ENCODE data around the gene EMP2.
"Not testable (repeated sequence)": the region's sequence is repeated elsewhere in the genome, so short reads cannot be mapped to it uniquely, and the experiment has no call there.

The EMP2 gene

DNA sequence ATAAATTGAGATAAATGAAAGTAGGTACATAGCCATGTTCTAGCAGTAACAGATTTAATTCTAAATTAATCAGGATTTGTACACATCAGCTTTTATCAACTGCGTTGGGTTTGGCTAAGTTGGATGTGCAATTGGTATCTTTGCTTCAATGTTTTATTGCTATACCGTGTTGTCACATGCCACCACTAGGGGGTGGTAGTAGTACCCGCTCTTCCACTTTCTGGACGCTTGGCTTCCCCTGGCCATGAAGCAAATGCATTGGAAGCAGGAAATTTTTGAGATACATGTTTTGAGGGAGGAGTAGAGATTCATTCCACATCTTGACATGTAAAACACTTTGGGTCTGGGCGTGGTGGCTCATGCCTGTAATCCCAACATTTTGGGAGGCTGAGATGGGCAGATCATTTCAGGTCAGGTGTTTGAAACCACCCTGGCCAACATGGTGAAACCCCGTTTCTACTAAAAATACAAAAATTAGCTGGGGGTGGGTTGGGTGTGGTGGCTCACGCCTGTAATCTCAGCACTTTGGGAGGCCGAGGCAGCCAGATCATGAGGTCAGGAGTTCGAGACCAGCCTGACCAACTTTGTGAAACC lies 58.6 kb downstream of the EMP2 start:
- peak; percentile 54 for DNase-seq (ENCODE audit: low read depth, low spot score)

DNA sequence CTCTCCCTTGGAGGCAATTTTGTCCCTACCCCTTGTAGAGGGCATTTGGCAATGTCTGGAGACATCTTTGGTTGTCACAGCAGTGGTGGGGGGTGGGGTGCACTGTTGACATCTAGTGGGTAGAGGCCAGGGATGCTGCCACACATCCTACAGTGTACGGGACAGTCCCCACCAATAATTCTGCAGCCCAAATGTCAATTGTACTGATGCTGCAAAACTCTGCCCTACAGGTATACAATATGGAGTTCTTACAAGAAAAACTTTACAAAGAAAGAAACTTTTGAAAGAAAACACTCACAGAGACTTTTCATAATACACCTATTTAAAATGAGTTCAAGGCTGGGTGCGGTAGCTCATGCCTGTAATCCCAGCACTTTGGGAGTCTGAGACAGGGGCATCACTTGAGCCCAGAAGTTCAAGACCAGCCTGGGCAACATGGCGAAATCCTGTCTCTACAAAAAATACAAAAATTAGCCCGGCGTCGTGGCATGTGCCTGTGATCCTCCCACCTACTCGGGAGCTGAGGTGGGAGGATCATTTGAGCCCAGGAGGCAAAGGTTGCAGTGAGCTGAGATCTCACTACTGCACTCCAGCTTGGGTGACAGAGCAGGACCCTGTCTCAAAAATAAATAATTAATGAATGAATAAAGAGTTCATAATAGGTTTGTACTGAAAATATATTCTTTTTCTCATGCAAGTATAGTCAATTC lies 59.4 kb downstream of the EMP2 start:
- no peak for DNase-seq (ENCODE audit: low read depth, low spot score)

DNA sequence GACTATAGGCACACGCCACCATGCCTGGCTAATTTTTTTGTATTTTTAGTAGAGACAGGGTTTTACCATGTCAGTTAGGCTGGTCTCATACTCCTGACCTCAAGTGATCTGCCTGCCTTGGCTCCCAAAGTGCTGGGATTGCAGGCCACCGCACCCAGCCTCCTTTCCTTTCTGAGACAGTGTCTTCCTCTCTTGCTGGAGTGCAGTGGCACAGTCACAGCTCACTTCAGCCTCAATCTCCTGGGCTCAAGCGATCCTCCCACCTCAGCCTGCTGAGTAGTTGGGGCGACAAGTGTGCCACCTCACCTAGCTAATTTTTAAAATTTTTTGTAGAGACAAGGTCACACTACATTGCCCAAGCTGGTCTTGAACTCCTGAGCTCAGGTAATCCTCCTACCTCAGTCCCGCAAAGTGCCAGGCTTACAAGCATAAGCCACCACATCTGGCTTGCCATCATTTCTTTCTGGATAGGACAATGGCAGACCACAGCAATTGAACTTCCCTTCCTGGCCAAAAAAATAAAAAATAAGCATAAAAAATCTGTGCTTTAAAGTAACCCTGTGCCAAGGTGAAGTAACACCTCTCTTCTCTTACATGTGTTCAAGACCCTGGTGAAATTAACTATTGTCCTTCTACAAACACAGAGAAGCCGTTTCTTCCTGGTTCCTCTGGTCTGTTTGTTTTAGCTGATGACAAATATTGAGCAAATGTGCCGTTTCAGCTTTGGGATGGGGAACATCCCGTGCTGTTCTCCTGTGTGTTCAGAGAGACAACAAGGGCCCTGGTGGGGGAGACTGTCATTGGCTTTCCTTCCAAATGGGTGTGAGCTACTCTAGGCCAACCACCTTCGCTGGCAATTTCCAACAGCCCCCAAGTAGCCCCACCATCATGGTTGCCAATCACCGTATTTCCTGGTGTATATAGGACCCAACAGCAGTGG lies 60.2 kb downstream of the EMP2 start:
- DNase-seq (ENCODE audit: low read depth, low spot score): no peak

DNA sequence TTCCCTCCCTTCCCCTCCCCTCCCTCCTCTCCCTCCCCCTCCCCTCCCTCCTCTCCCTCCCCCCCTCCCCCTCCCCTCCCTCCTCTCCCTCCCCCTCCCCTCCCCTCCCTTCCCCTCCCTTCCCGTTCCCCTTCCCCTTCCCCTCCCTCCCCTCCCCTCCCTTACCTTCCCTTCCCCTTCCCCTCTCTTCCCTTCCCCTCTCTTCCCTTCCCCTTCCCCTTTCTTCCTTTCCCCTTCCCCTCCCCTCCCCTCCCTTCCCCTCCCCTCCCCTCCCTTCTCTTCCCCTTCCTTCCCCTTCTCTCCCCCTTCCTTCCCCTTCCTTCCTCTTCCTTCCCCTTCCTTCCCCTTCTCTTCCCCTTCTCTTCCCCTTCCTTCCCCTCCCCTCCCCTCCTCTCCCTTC lies 61.1 kb downstream of the EMP2 start:
- DNase-seq (ENCODE audit: low read depth, low spot score): no peak

DNA sequence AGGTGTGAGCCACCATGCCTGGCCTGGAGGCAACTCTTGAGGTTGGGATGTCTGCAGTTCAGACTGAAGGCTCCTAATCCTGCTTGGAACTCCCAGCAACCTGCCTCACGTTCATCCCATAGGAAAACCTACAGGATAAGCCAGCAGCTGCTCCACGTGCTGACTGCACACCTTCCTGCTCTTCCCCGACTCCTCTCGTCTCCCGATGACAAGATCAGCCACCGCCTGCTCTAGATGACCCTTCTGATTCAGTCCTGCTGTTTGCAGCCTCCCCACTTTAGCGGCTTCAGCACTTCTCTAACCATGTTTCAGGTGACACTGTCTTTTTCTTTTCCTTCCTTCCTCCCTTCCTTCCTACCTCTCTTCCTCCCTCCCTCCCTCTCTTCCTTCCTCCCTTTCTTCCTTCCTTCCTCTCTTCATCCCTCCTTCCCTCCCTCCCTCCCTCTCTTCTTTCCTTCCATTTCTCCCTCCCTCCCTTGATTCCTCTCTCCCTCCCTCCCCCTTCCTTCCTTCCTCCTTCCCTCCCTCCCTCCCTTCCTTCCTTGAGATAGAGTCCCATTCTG lies 61.8 kb downstream of the EMP2 start:
- DNase-seq (ENCODE audit: low read depth, low spot score): no peak

DNA sequence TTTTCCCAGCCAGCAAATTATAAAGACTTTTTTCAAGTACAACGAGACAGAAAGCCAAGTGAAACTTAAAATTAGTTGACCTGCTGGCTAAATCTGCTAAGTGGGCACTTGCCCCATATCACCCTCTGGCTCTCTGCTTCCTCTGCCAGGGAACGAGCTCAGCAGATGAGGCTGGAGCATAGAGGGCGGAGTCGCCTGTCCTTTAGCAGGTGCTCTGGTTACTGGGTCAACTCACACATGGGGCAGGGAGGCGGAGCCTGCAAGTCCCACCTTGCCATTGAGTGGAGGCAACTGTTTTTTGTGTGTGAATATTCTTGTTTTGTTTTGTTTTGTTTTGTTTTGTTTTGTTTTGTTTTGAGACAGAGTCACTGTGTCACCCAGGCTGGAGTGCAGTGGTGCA lies 62.5 kb downstream of the EMP2 start:
- DNase-seq (ENCODE audit: low read depth, low spot score): no peak

DNA sequence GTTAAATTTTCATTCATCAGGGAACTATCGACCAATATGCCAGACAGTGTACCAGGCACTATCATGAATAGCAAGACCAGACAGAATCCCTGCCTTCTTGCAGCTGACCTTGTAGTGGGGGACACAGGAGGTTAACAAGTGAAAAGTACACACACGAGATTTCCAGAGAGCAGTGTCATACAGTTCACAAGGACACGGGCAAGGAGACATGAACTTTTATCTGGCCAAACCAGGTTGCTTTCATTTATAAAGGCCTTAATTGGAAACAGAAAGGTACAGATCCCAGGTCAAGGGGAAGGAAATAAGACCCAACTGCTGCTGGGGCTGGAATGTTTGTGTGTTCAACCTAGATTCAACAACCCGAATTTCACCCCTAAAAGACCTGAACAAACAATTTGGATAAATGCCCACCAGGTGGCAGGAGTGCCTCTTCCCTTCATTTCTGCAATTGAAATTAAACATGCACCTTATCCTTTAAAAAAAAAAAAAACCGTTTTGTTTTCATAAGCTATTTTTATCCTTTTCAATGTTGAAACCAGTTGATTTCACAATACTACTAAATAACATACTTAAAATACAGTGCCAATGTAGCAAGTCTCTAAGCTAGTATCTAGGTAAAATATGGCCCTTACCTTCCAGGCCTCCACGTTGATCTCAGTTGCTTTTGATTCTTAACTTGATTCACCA lies 65.9 kb downstream of the EMP2 start:
- peak; percentile 58 for DNase-seq (ENCODE audit: low read depth, low spot score)

DNA sequence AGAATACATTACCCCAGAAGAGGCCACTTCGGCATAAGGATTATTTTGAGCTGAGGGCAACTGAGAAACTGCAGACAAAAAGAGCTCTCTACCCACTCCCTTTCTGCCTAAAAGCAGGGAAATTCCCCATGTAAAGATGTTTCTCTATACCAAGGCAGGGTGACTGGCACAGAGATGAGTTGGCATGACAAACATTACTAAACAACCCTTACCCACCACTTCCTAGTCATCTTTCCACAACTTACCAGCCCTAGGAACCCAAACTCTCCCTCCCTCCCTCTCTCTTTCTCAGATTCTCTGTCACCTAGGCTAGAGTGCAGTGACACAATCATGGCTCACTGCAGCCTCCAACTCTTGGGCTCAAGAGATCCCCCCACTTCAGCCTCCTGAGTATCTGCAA lies 68.6 kb downstream of the EMP2 start:
- no peak for DNase-seq (ENCODE audit: low read depth, low spot score)

DNA sequence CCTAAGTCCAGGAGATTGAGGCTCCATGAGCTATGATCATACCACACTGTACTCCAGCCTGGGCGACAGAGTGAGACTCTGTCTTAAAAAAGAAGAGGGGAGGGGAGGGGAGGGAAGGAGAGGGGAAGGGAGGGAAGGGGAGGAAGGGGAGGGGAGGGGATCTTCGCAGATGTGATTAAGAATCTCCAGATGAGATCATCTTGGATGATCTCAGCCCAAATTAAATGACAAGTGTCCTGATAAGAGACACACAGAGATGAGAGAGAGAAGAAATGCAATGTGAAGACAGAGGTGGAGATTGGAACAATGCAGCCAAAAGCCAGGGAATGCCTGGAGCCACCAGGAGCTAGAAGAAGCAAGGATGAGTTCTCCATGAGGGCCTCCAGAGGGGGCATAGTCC lies 70.1 kb downstream of the EMP2 start:
- no peak for DNase-seq (ENCODE audit: low read depth, low spot score)

DNA sequence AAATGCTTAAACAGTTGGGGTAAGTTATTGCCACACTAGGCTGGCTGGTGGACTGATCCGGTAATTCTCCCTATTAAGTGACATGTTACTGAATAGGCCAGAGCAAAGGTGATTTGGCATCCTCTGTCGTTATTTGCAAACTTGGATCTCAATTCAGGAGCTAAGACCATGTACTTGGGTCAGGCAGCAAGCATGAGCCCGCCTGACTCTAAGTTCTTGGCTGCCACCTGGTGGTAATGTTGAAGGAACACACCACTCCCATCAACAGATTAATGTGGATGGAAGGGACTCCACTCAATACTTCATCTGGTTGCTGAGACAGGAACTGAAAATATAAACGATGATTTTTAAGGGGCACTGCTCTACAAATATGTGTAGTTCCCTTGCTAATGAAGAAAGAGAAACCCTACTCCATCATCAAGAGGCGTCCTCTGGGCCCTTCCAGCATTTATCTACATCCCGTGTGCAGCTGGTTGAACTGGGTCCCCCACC lies 70.8 kb downstream of the EMP2 start:
- peak; percentile 66 for DNase-seq (ENCODE audit: low read depth, low spot score)

DNA sequence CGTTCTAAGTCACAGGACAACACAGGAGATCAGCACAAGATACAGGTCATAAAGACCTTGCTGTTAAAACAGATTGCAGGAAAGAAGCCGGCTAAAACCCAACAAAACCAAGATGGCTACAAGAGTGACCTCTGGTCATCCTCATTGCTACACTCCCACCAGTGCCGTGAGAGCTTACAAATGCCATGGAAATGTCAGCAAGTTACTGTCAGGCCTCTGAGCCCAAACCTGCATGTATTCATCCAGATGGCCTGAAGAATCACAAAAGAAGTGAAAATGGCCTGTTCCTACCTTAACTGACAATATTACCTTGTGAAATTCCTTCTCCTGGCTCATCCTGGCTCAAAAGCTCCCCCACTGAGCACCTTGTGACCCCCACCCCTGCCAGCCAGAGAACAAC lies 75.1 kb downstream of the EMP2 start:
- DNase-seq (ENCODE audit: low read depth, low spot score): not testable (repeated sequence)

DNA sequence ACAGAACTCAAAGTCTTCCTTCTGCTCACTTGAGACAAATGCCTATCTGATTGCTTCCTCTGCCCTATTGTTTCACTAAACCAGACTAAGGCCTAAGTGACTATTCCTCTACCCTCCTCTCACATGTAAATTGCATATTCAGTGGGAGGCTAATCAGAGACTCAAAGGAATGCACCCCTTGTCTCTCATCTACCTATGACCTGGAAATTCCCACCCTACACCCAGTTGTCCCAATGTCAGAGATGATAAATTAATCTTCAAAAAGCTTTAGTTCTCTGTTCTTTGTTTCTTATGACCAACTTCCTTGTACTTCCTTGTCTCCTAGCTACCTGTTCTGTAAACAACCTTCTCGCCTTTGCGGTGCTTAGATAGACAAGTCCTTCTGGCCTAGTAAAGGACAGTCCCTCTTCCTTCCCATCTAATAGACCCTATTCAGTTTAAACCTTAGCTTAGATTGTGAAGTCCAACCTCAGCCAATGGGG lies 76.0 kb downstream of the EMP2 start:
- DNase-seq (ENCODE audit: low read depth, low spot score): peak; percentile 42

DNA sequence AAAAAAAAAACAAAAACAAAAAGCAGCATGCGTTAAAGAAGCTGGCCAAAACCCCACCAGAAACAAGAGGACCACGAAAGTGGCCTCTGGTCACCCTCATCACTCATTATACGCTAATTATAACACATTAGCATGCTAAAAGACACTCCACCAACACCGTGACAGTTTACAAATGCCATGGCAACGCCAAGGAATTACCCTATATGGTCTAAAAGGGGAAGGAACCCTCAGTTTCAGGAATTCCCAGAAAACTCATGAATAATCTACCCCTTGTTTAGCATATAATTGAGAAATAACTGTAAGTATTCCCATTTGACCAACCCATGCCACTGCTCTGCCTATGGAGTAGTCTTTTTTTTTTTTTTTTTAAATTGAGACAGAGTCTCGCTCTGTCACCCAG lies 77.6 kb downstream of the EMP2 start:
- no peak for DNase-seq (ENCODE audit: low read depth, low spot score)

DNA sequence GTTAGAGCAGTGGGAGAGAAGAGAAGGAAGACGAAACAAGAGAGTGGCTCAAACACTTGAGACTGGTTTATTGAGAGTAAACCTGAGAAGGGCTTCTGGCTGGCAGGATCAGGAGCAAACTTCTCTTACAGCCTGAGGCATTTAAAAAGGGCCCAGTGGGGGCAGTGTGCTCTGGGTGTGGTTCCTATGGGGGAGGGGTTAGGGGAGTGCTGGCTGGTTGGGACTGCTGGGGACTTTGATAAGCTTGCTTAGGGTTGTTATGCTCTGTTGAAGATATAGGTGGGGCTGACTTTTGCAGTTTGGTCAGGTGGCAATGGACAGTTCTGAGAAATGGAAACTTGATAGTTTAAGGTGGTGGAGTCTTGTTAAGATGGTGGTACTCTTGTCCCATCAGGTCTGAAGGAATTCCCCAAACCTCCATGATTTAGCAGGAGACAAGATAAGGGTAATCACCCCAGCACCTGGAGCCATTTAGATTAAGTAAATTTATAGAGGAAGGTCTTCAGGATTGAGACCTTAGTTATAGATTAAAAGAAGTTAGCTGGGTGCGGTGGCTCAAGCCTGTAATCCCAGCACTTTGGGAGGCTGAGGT lies 79.3 kb downstream of the EMP2 start:
- DNase-seq (ENCODE audit: low read depth, low spot score): peak; percentile 17

DNA sequence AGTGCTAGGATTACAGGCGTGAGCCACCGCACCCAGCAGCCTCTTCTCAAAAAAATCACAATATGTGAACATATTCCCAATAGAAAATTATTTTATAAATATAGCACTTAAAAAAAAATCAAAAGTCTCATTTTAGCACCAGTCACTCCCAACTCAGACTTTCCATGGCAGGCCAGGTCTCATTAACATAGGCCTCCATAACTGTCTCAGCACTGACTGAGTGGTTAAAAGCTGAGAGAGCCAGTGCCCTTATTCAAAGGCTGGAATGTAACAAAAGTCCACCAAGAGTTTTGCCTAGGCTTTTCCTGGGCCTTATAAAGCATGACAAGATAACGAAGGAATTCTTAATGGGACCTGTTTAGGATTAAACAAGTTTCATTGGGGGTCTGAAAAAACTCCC lies 79.8 kb downstream of the EMP2 start:
- DNase-seq (ENCODE audit: low read depth, low spot score): no peak

DNA sequence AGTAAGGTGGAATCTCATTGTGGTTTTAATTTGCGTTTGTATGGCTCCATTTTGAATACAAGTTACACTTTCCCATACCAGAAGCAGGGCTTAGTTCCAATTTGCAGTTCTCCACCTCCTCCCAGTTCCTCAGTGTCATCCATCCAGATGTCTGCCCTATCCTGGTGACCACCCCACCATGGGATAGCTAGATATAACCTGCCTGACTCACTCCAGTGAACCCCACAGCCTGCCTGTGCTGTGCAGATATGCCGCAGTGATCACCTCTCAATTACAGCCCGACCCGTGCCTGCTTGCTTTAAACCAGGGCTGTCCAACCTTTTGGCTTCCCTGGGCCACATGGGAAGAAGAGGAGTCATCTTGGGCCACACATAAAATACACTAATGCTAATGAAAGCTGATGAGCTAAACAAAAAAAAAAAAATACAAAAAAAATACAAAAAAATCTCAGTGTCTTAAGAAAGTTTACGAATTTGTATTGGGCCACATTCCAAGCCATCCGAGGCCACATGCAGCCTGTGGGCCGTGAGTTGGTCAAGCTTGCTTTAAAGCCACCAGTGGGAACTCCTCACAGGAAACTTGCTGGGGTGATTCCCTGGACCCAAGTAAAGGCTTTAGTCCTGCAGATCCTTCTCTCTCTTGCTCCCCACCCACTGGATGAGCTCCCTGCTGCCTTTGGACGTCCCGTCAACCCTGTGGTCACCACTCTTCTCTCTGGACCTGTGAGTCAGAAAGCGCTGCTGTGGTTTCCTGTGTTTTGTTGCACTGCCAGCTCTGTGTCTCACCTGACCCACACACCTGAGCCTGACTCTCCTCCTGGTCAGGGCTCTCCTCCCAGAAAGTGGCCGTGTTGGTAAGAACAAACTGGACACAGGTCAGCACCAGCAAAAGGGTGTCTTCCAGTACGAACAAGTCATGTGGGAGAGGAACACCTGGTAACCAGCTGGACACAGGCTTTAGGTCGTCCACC lies 83.0 kb downstream of the EMP2 start:
- peak; percentile 12 for DNase-seq (ENCODE audit: low read depth, low spot score)

DNA sequence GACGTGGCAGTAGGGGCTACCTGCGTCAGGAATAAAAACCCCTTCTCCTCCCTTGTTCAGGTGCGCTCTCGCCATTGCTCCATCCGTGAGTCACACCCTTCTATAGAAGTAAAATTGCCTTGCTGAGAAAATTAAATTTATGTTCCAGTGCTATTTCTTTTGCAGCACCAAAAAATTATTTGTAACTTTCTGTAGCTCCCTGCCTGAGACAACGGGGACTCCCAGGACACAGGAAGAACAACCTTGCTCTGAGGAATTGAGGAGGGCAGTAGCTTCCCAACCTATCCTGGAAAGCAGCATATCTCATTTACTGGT lies 85.4 kb downstream of the EMP2 start:
- DNase-seq (ENCODE audit: low read depth, low spot score): no peak

DNA sequence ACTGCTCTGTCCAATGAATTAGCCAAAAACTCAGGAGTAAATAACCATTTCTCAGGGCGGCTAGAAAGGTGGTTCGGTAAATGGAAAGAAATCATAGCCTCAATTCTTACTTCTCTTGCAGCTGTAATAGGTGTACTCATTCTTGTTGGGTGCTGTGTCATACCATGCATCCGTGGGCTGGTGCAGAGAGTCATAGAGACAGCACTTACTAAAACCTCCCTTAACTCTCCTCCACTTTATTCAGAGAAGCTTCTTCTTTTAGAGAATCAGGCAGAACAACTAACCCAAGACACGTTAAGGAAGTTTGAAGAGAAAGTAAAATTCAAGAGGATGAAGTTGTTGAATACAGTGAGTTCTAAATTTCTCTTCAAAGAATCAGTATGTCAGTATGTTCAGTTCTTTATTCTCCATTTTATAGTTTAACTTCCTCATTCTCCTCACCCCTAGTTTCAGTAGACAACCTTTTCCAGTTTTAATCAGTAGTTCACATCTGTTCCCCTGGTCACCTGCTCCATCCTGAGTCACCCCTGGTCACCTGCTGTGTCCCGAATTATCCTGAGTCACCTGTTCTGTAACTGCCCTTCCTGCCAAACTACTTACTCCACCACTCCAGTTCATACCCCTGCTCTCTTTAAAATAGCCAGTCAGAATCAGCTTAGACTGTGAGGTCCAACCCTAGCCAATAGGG lies 85.9 kb downstream of the EMP2 start:
- no peak for DNase-seq (ENCODE audit: low read depth, low spot score)

DNA sequence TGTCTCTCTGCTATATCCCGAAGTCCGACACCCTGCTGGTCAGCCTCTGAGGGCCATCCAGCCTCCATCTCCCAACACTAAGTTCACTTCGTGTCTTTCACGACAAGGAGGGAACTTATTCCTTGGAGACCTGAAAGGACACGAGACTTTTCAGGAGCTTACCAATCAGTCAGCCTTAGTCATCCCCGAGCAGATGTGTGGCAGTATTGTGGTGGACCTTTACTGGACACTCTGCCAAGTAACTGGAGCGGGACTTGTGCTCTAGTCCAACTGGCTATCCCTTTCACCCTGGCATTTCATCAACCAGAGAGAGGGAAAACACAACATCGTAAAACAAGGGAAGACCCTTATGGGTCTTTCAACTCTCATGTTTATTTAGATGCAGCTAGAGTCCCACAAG lies 87.1 kb downstream of the EMP2 start:
- no peak for DNase-seq (ENCODE audit: low read depth, low spot score)

Data from ELF-1 (cell line).